ENCODE results near the gene JOSD2. TPM values are rescaled to one million over a fixed set of nuclear protein-coding genes. Genes with fewer than 3 reads are reported as not detected.

The JOSD2 gene
- total and polyA plus RNA-seq, 8 donors: 16.0 to 52.0 (median 22.5) TPM

DNA sequence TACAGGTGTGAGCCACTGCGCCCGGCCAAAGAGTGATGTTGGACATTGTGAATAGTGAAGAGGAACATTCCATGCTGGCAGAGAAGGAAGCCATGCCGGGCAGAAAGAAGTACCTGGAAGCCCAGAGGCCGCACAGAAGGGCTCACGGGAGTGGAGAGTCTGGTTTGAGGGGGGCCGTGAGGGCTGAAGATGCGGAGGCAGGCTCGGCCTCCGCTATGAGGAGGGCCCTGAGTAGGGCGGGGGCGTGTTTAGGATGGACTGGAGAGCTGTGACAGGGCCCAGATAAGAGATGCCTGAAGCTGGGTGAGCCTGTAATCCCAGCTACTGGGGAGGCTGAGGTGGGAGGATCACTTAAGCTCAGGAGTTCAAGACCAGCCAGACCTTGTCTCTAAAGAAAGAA, 1.6 kb downstream of the JOSD2 start:
- peaks cover 0 to 10% of the 10 kb centered on the region in 2 donors for H3K36me3 ChIP-seq
- peaks cover 7 to 9% of the 10 kb centered on the region in 2 donors for H3K4me1 ChIP-seq
- intact Hi-C loops (cut with DNase I): no loop called here
- H3K27me3 ChIP-seq: peaks cover 0 to 10% of the 10 kb centered on the region in 2 donors
- H3K9me3 ChIP-seq: no peaks in the 10 kb centered on the region
- no peak for TF ChIP-seq CTCF (IDR thresholded peaks at IDR 0.05)
- no peak overlapping the region for H3K4me3 ChIP-seq
- ATAC-seq: no peak
- DNase-seq: peak in 2 of 4 donors; percentile 21 to 48
- no peak overlapping the region for H3K27ac ChIP-seq

GRCh38 chr19:50508843-50509190, 2.2 kb downstream of the JOSD2 start:
- TF ChIP-seq CTCF (IDR thresholded peaks at IDR 0.05): no peak
- intact Hi-C loops (cut with DNase I): no loop called here
- DNase-seq (peak in 1 of 4 donors; percentile 39), ATAC-seq (no peak)
- H3K27ac ChIP-seq: no peak overlapping the region
- H3K4me3 ChIP-seq: no peak overlapping the region
- H3K27me3 ChIP-seq: peaks cover 0 to 5% of the 10 kb centered on the region in 2 donors
- H3K9me3 ChIP-seq: no peaks in the 10 kb centered on the region
- H3K36me3 ChIP-seq: peaks cover 0 to 10% of the 10 kb centered on the region in 2 donors
- H3K4me1 ChIP-seq: peaks cover 7 to 9% of the 10 kb centered on the region in 2 donors

- Histone ChIP-seq H3K27ac (no peak overlapping the region), H3K9me3 (no peaks in the 10 kb centered on the region), H3K4me1 (peaks cover 7 to 9% of the 10 kb centered on the region in 2 donors), H3K27me3 (no peaks in the 10 kb centered on the region), H3K36me3 (peaks cover 0 to 10% of the 10 kb centered on the region in 2 donors), H3K4me3 (no peak overlapping the region)
- TF ChIP-seq CTCF (IDR thresholded peaks at IDR 0.05): no peak
- DNase-seq (peak in 1 of 4 donors; percentile 66), ATAC-seq (no peak)
- intact Hi-C loops (cut with DNase I): no loop called here
Observed at GRCh38 chr19:50507376-50507775, 3.6 kb downstream of the JOSD2 start.

DNA sequence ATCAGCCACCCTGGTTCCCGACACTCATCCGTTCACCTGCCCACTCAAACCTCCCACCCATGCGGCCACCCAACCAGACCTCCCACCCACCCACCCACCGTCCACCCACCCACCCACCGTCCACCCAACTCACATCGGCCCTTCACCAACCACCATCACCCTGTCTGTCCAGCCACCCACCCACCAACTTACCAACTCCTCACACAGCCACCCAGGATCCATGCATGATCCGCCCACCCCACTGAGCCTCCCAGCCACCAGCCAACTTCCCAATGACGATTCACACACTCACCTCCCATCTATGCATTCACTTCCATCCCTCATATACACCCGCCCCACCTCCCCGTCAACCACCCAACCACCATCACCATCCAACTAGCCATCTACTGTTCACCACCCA, 4.3 kb downstream of the JOSD2 start:
- Histone ChIP-seq H3K27me3 (no peaks in the 10 kb centered on the region), H3K9me3 (no peaks in the 10 kb centered on the region), H3K4me3 (no peak overlapping the region), H3K4me1 (peaks cover 7 to 9% of the 10 kb centered on the region in 2 donors), H3K36me3 (peaks cover 0 to 10% of the 10 kb centered on the region in 2 donors), H3K27ac (no peak overlapping the region)
- ATAC-seq: no peak
- TF ChIP-seq CTCF (IDR thresholded peaks at IDR 0.05): no peak
- DNase-seq: no peak
- intact Hi-C loops (cut with DNase I): no loop called here

- no peak overlapping the region for H3K4me3 ChIP-seq
- intact Hi-C loops (cut with DNase I): no loop called here
- peak in 1 of 4 donors; percentile 73 for DNase-seq
Observed at GRCh38 chr19:50505856-50506611, 5.0 kb downstream of the JOSD2 start.

More at GRCh38 chr19:50505856-50506611, 5.0 kb downstream of the JOSD2 start:
- no peaks in the 10 kb centered on the region for H3K9me3 ChIP-seq
- peaks cover 7 to 9% of the 10 kb centered on the region in 2 donors for H3K4me1 ChIP-seq
- H3K36me3 ChIP-seq: peaks cover 0 to 10% of the 10 kb centered on the region in 2 donors
- H3K27ac ChIP-seq: no peak overlapping the region
- ATAC-seq: no peak
- TF ChIP-seq CTCF (IDR thresholded peaks at IDR 0.05): no peak
- H3K27me3 ChIP-seq: no peaks in the 10 kb centered on the region

Data from left lung (tissue), 10 donors.